ENCODE measurements around the gene LSM6.

The LSM6 gene

DNA sequence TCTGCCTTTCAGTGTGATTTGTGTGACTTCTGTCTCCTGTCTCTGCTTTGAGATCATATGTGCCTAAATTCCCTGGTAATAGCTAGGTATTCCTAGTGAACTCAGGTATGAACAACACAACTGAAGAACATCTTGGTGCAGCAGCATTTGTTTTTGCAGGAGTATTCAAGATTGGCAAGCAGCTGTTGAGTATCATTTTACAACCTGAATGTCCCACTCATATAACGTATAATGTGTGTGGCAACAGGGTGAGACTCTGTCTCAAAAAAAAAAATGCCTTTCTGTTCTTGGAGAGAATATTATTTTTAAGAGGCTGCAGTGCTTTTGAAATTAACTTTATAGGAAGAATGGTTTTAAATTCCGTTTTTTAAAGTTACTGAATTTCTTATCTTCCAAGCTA, 7.7 kb downstream of the LSM6 start:
- H3K79me2 ChIP-seq (ENCODE audit: insufficient read depth, low read depth) = peaks cover 28% of the 10 kb centered on the region; the same call in 1 of the 2 replicates
- TF ChIP-seq, protein P1, sequence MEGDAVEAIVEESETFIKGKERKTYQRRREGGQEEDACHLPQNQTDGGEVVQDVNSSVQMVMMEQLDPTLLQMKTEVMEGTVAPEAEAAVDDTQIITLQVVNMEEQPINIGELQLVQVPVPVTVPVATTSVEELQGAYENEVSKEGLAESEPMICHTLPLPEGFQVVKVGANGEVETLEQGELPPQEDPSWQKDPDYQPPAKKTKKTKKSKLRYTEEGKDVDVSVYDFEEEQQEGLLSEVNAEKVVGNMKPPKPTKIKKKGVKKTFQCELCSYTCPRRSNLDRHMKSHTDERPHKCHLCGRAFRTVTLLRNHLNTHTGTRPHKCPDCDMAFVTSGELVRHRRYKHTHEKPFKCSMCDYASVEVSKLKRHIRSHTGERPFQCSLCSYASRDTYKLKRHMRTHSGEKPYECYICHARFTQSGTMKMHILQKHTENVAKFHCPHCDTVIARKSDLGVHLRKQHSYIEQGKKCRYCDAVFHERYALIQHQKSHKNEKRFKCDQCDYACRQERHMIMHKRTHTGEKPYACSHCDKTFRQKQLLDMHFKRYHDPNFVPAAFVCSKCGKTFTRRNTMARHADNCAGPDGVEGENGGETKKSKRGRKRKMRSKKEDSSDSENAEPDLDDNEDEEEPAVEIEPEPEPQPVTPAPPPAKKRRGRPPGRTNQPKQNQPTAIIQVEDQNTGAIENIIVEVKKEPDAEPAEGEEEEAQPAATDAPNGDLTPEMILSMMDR (conservative IDR thresholded peaks at IDR 0.05; ENCODE audit: low read depth, low read length) = no peak
- no peak overlapping the region for H3K4me3 ChIP-seq (IDR thresholded peaks at IDR 0.05; ENCODE audit: insufficient read depth, low read depth, low read length)
- H2AFZ ChIP-seq (ENCODE audit: low read depth) = no peak overlapping the region
- H4K20me1 ChIP-seq (ENCODE audit: insufficient read depth) = peaks cover 8% of the 10 kb centered on the region
- no peak overlapping the region for H3K9ac ChIP-seq
- peaks cover 10% of the 10 kb centered on the region for H3K4me1 ChIP-seq (ENCODE audit: low read depth, poor library complexity, severe bottlenecking)
- H3K4me2 ChIP-seq = no peak overlapping the region
- H3K27ac ChIP-seq = no peak overlapping the region
- H3K36me3 ChIP-seq (ENCODE audit: insufficient read depth) = no peaks in the 10 kb centered on the region; the same call in 1 of the 2 replicates
- H3K27me3 ChIP-seq (ENCODE audit: insufficient read depth, low read depth) = no peaks in the 10 kb centered on the region

DNA sequence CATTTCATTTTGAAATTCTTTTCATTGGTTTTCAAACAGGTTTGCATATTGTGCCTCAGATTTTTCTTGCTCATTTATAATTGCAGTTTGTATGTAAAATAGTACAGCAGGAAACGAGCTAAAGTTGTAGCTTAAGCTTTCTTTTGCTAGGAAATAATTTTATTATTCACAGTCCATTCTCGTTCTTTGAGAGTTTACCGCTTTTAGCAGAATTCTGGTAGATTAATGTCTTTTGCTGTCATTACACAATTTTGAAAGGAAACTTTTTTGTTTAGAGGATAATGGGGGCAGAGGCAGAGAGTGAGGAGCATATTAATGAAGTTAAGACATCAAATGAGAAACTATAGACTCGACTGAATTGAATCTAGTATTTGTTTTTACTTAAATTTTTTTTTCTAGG, 10.5 kb downstream of the LSM6 start:
- H3K4me2 ChIP-seq = no peak overlapping the region
- peaks cover 12% of the 10 kb centered on the region; the same call in 1 of the 2 replicates for H3K79me2 ChIP-seq (ENCODE audit: insufficient read depth, low read depth)
- H3K4me1 ChIP-seq (ENCODE audit: low read depth, poor library complexity, severe bottlenecking) = no peaks in the 10 kb centered on the region
- H3K4me3 ChIP-seq (IDR thresholded peaks at IDR 0.05; ENCODE audit: insufficient read depth, low read depth, low read length) = no peak overlapping the region
- no peak overlapping the region for H3K9ac ChIP-seq
- no peak overlapping the region for H2AFZ ChIP-seq (ENCODE audit: low read depth)
- H3K36me3 ChIP-seq (ENCODE audit: insufficient read depth) = no peaks in the 10 kb centered on the region; the same call in none of the 2 replicates
- no peaks in the 10 kb centered on the region for H4K20me1 ChIP-seq (ENCODE audit: insufficient read depth)
- TF ChIP-seq, protein P1 (conservative IDR thresholded peaks at IDR 0.05; ENCODE audit: low read depth, low read length) = no peak
- H3K27me3 ChIP-seq (ENCODE audit: insufficient read depth, low read depth) = no peaks in the 10 kb centered on the region
- H3K27ac ChIP-seq = no peak overlapping the region

DNA sequence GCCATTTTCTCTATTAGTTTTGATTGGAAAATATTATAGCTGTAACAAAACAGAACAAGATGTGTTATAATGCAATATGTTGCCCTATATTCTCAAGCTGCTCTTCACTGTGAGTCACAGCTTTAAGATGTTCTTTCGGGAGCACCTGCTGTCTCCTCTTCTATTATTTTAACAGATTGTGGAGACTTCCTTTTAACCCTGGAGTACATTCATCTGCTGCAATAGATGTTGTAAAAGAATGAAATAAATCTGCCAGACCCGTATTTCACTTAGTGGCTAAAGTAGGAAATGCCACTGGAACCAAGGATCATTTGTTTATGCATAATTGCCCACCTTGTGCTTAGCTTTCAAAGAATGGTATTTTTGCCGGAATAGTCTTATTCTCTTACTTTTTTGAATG, 11.1 kb downstream of the LSM6 start:
- H3K79me2 ChIP-seq (ENCODE audit: insufficient read depth, low read depth) = peaks cover 6% of the 10 kb centered on the region; the same call in 1 of the 2 replicates
- H3K4me1 ChIP-seq (ENCODE audit: low read depth, poor library complexity, severe bottlenecking) = no peaks in the 10 kb centered on the region
- H3K36me3 ChIP-seq (ENCODE audit: insufficient read depth) = no peaks in the 10 kb centered on the region; the same call in none of the 2 replicates
- H2AFZ ChIP-seq (ENCODE audit: low read depth) = no peak overlapping the region
- no peak overlapping the region for H3K9ac ChIP-seq
- H3K27ac ChIP-seq = no peak overlapping the region
- TF ChIP-seq, protein P1 (conservative IDR thresholded peaks at IDR 0.05; ENCODE audit: low read depth, low read length) = no peak
- H4K20me1 ChIP-seq (ENCODE audit: insufficient read depth) = no peaks in the 10 kb centered on the region
- no peaks in the 10 kb centered on the region for H3K27me3 ChIP-seq (ENCODE audit: insufficient read depth, low read depth)
- H3K4me3 ChIP-seq (IDR thresholded peaks at IDR 0.05; ENCODE audit: insufficient read depth, low read depth, low read length) = no peak overlapping the region
- H3K4me2 ChIP-seq = no peak overlapping the region

DNA sequence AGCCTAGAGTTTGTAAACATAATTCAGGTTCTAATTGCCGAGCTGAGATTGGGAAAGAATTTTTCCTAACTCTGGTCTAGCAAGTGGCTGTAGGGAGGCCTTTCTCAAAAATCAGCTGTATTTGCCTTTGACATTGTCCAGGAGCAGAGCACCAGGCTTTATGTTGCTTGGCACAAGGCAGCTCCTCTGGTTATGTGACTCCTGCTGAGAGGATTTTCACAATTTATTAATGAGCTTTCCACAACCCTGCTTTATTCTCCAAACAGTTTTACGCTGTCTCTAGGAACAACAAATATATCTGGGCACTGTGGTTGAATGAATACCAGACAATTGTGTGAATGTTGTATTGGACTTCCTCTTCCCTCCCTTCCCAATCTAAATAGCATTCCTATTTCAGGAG, 14.9 kb downstream of the LSM6 start:
- Histone ChIP-seq H4K20me1 (ENCODE audit: insufficient read depth) (no peaks in the 10 kb centered on the region), H3K27me3 (ENCODE audit: insufficient read depth, low read depth) (no peaks in the 10 kb centered on the region), H3K79me2 (ENCODE audit: insufficient read depth, low read depth) (no peaks in the 10 kb centered on the region), H3K4me3 (IDR thresholded peaks at IDR 0.05; ENCODE audit: insufficient read depth, low read depth, low read length) (no peak overlapping the region), H2AFZ (ENCODE audit: low read depth) (no peak overlapping the region), H3K4me2 (no peak overlapping the region), H3K36me3 (ENCODE audit: insufficient read depth) (no peaks in the 10 kb centered on the region; the same call in 1 of the 2 replicates), H3K9ac (no peak overlapping the region), H3K4me1 (ENCODE audit: low read depth, poor library complexity, severe bottlenecking) (no peaks in the 10 kb centered on the region), H3K27ac (no peak overlapping the region)
- TF ChIP-seq, protein P1 (conservative IDR thresholded peaks at IDR 0.05; ENCODE audit: low read depth, low read length) = no peak

Measured in KMS-11 (cell line).